ENCODE measurements around the gene GUK1.
"Not testable (repeated sequence)": the region's sequence is repeated elsewhere in the genome, so short reads cannot be mapped to it uniquely, and the experiment has no call there.

The GUK1 gene

GRCh38 chr1:228105270-228105995 lies 34.6 kb upstream of the GUK1 start:
- no peak for DNase-seq

DNA sequence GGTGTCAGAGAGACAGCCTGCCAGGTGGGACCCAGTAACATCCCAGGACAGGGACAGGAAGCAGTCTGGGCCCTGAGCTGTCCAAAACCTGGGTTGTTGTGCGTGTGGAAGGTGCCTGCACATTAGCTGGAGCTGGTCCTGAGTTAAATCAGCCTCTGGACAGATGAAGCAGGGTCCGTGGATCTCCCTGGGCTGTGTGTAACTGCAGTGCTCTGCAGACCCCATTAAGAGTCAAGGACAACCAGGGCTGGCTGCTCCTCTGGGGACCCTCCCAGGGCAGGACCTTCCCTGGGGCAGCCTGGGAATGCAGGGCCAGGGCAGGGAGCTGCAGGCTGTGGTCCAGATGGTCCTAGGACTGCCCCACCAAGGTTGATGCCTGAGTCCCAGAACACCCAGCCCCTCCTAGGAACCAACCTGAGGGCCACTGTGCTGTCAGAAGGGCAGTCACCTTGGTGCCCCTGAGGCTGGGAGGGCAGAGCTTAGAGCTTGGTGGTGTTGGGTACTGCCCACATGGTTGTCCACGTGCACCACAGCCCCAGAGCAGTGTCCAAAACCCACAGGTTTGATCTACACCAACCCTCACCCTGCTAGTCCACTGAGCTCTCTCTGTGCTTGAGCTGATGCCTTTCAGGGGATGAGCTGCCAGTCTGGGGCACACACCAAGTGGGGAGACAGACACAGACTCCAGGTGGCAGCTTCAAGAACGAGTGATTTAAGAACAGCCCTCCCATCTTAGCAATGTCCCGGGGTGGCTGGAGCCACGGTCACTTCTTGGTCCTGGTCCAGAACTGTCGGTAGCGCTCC lies 33.9 kb upstream of the GUK1 start:
- no peak for DNase-seq

GRCh38 chr1:228106800-228107054 lies 33.4 kb upstream of the GUK1 start:
- no peak for DNase-seq

GRCh38 chr1:228107636-228108035 lies 32.4 kb upstream of the GUK1 start:
- DNase-seq = no peak

DNA sequence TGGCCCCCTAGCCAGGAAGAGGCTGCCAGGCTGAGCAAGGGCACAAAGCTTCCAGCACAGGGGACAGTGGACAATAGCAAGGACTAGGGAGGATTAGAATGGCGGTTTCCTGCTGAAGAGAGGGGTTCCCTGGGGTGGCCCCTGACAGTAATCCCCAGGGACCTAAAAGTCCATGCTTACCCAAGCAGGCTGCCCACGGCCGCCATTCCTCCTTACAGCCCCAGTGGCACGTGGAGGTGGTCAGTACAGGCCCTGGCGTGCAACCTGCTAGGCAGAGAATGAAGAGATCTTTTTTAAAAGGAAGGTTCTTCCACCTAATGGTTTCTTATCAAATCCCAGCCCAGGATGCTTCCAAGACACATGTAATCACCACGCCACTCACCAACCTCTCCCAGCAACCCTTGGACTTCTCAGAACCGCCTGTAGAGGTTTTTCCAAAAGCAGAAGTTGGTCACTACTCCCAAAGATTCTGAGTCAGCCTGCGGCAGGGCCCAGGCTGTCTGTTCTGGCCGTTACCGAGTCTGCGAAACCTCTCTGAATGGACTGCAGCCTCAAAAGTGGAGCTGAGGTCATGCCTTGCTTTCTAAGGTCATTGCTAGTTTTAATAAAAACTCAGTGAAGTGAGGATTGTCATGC lies 31.9 kb upstream of the GUK1 start:
- DNase-seq = no peak

- no peak for DNase-seq
Observed at GRCh38 chr1:228108742-228109072, 31.4 kb upstream of the GUK1 start.

- DNase-seq = peak; percentile 96 to 98 (median 97)
Observed at GRCh38 chr1:228109073-228109961, 30.8 kb upstream of the GUK1 start, which contains the start of gene MRPL55. MRPL55 (minus strand) TSS chr1:228109299; CDS start chr1:228108260, 1,039 bp downstream.

DNA sequence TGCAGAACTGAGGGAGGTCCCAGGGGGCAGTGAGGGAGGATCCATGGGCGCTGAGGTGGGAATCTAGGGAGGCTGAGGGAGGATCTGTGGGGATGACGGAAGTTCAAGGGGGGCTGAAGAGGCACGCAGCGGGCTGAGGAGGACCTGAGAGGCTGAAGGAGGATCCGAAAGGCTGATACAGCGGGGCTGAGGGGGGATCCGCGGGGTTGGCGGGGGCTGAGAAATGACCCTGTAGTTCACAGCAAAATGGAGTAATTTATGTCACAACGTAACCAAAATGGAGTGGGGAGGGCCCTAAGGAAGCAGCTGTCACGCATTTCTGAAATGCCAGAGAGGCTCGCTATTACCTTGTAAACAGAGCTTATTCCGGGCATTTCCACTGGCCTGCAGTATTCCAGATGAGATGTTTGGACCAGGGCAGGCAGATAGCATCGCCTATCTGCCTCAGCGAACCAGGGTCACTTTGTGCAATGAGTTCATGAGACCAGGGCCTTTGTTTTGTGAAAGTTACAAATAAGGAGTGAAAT lies 30.1 kb upstream of the GUK1 start:
- no peak for DNase-seq

- DNase-seq = no peak
Observed at GRCh38 chr1:228110556-228110955, 29.5 kb upstream of the GUK1 start.

DNA sequence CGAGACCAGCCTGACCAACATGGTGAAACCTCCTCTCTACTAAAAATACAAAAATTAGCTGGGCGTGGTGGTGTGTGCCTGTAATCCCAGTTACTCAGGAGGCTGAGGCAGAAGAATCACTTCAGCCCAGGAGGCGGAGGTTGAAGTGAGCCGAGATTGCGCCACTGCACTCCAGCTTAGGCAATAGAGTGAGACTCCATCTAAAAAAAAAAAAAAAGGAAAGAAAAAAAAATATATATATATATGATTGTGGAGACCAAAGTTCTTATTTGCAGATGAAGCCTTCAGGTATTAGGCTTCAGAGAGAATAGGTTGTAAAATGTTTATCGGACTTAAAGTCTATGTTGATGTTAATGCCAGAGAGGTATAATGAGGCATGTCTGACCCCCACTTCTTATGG lies 28.8 kb upstream of the GUK1 start:
- not testable (repeated sequence) for DNase-seq

DNA sequence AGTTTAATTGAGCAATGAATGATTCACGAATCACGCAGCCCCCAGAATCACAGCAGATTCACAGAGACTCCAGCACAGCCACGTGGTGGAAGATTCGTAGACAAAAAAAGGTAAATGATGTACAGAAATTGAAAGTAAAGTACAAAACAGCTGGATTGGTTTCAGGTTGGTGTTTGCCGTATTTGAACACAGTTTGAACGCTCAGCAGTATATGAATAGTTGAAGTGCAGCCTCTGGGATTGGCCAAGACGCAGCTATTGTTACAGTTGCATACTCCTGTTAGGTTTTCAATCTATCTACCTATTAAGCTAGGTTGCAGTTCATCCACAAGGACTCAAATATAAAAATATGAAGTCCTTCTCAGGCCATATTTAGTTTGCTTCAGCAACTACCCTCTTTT lies 27.9 kb upstream of the GUK1 start:
- no peak for DNase-seq

GRCh38 chr1:228112617-228113016 lies 27.5 kb upstream of the GUK1 start:
- DNase-seq = no peak

DNA sequence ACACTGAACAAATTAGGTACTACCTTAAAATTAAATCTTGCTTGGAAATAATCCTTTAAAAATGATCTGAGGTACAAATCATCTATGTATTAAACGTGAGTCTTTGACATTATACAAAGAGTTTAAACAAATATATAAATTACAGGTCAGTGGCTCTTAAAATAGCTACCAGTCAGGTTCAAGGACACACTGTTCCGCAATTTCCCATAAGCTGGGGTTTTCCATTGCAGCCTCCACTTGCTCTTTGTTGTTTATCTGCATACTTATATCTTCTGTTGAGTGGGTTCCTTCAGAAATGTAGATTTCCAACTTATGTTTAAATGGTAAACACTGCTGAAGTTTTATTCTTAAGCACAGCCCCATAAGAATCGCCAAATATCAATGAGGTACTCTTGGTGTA lies 25.3 kb upstream of the GUK1 start:
- no peak for DNase-seq

GRCh38 chr1:228117335-228117734 lies 22.7 kb upstream of the GUK1 start:
- DNase-seq = no peak

DNA sequence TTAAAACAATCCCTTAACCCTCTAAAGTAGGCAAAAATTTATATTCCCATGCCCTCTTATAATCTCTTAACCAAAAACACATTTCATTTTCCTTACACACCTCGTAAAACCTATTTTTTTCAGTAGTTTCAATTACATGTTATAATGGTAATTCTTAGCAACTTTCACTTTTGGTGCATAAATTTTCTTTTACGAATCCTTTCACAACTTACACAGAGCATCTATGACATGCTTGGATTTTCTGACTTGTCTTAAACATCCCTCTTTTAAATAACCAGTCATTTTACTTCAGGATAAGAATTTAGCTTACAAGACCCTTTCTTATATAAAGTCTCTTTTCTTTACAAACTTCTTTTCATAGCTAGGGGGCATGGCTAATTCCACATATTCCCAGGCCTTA lies 22.0 kb upstream of the GUK1 start:
- DNase-seq = no peak

- no peak for DNase-seq
Observed at GRCh38 chr1:228120351-228120750, 19.7 kb upstream of the GUK1 start.

- no peak for DNase-seq
Observed at GRCh38 chr1:228120857-228121489, 19.1 kb upstream of the GUK1 start.

- no peak for DNase-seq
Observed at GRCh38 chr1:228122921-228123441, 17.1 kb upstream of the GUK1 start.

DNA sequence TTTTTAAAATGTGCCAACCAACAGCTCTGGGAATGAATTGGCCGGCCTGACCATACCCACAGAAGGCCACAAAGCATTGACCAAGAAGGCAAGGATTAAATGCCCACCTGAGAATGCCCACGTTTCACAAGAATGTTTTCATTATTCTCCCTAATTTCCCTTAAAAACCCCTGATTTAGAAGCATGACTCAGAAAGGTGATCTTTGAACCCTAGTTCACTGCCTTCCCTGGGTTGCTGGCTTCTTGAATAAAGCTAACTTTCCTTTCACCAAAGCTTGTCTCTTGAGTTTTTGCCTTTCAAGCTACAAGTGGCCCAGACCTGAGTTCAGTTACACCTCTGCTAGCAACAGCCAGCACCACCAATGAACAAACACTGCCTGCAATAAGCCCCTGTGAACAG lies 16.6 kb upstream of the GUK1 start:
- DNase-seq = no peak

GRCh38 chr1:228125185-228125584 lies 14.9 kb upstream of the GUK1 start:
- no peak for DNase-seq

DNA sequence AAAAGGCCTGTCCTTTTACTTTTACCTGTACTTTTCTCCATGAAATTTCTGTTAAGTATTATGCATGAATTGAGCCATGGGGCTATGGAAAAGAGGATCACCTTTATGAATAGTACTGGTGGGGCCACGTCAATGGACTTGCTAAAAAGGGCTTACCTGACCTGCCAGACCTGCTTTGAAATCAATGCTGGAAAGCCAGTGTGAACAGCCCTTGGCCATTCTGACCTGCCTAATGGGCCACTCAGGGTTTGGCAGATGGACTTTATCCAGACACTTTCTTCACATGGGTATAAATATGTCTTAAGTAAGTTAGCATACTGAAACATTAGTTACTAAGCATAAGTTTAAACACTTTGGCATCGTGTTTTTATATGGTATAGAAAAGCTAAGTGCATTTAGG lies 8.3 kb upstream of the GUK1 start:
- DNase-seq = no peak

DNA sequence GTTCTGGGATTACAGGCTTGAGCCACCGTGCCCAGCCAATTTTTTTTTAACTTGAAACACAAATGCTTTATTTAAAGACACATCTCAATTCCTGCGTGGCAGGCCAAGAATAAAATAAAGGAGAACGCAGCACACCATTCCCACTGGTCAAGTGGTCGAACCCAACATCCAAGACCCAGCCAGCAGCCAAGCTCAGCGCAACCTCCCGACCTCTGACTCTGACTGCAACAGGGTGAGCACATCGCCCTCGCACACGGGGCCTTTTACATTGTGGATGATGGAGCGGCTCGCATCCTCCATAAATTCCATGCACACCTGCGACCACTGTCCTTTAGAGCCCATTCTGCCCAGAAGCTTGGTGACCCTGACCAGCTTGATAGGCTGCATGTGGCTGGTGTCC lies 5.5 kb upstream of the GUK1 start:
- no peak for DNase-seq
